Mucosa of descending colon (tissue), 3 donors: ENCODE data around the gene TBC1D3L. TPM values are rescaled to one million over a fixed set of nuclear protein-coding genes. Genes with fewer than 3 reads are reported as not detected.
"Not testable (repeated sequence)": the region's sequence is repeated elsewhere in the genome, so short reads cannot be mapped to it uniquely, and the experiment has no call there.

Experiments
- ATAC-seq: fragments of 200-7000 bp; cut with Tn5 transposase; one replicate; pipeline ENCODE4 v1.9.1; 2020; ENCODE audit warnings: mild to moderate bottlenecking, moderate library complexity
- DNase-seq, 3 donors: peaks; one replicate each; pipeline ENCODE4 v3.0.0-alpha.2; 2020
- H3K36me3 ChIP-seq: fragments of 200-600 bp; one replicate; pipeline ENCODE4 v1.8.0; 2021; ENCODE audit warnings: low read depth, mild to moderate bottlenecking
- H3K4me1 ChIP-seq: fragments of 200-600 bp; one replicate; pipeline ENCODE4 v1.8.0; 2021; ENCODE audit warnings: low read depth, mild to moderate bottlenecking
- H3K4me3 ChIP-seq: fragments of 200-600 bp; one replicate; pipeline ENCODE4 v1.8.0; 2021; ENCODE audit warnings: mild to moderate bottlenecking
- H3K9me3 ChIP-seq: fragments of 200-600 bp; one replicate; pipeline ENCODE4 v1.8.0; 2021; ENCODE audit warnings: mild to moderate bottlenecking
- intact Hi-C, 2 donors: fragments of 100-400 bp; cut with DNase I in 1 of 2; cut with micrococcal nuclease in 1 of 2; formaldehyde crosslinking; loops; one replicate each; pipeline versions ENCODE4 v1.11.0 to v1.11.1; 2022; cut with DNase I, micrococcal nuclease
- long read RNA-seq, 2 donors: library from polyadenylated mRNA; unstranded; transcript quantifications; one replicate each; pipeline ENCODE4 v2.0.0, GENCODE V29; 2019 to 2021
- total RNA-seq, 3 donors: library from RNA; stranded (reverse); fragmentation: NEBNext Ultra II Directional in 2 of 3; extraction: Animal tissue kit (Norgen Biotek cat#: 25700) in 2 of 3; gene quantifications; one replicate each; pipeline versions ENCODE4 v1.2.1 to v1.2.4, GENCODE V29; 2021 to 2023
- donor health status: DM: no; HTN: no; CAD: no; lungs with moderate emphysema.
- donor health status: DM: no; HTN: no; CAD: no.
- donor health status: DM: no; HTN: yes; CAD: no.

TBC1D3L gene
- total RNA-seq, result 10 to 100 TPM in 2 of 3 donors, 1 to 10 TPM in 1; 7.0 to 14.1 (median 13.0) TPM
- long read RNA-seq, donor 1, partial matches to known transcripts, result 0 of 1 reads
- long read RNA-seq, donor 1, other reads (novel, unspliced or antisense), result 1 of 1 reads
- long read RNA-seq, donor 2, result 0 reads

GRCh38 chr17:37988960-37989359 lies at the start of gene TBC1D3L:
Gene TBC1D3L (minus strand): TSS chr17:37989060. CDS start chr17:37987520, 1,540 bp downstream.
- DNase-seq, H3K4me1 ChIP-seq, H3K36me3 ChIP-seq, intact Hi-C loops, H3K4me3 ChIP-seq, ATAC-seq, H3K9me3 ChIP-seq: not testable (repeated sequence)

- H3K4me1 ChIP-seq, H3K9me3 ChIP-seq, ATAC-seq, DNase-seq, H3K36me3 ChIP-seq, H3K4me3 ChIP-seq, intact Hi-C loops: not testable (repeated sequence)
Observed at GRCh38 chr17:38003676-38004075, 14.8 kb upstream of the TBC1D3L start, which contains the start of gene TBC1D3D. Gene TBC1D3D (plus strand): TSS chr17:38003976. CDS start chr17:38005561, 1,585 bp downstream.

Other genes starting within 250 kb of the TBC1D3L start
- 10 to 100 TPM; 21.1 to 54.6 (median 34.8) TPM for gene HNF1B, start 244.0 kb downstream of the TBC1D3L start, total RNA-seq
- gene TBC1D3K, start 64.6 kb downstream of the TBC1D3L start, total RNA-seq, result not detected
- 1 to 10 TPM in 1 of 3 donors, under 1 TPM in 2; 0.51 to 2.7 (median 0.84) TPM for gene TBC1D3D, start 14.9 kb upstream of the TBC1D3L start, total RNA-seq
- gene TBC1D3C, start 79.6 kb upstream of the TBC1D3L start, total RNA-seq, result 10 to 100 TPM in 1 of 3 donors, 1 to 10 TPM in 1, not detected in 1; 2.3 to 11.3 TPM
- gene TBC1D3E, start 138.9 kb upstream of the TBC1D3L start, total RNA-seq, result not detected
- not detected for gene TBC1D3, start 203.5 kb upstream of the TBC1D3L start, total RNA-seq